GM21576 (cell line): ENCODE results near the gene GRAP2.

Source experiments
- ATAC-seq: cut with Tn5 transposase; IDR thresholded peaks from one replicate; pipeline ENCODE4 v1.9.1; 2021; ENCODE audit warnings: mild to moderate bottlenecking, moderate library complexity; ENCODE audit not compliant: unreplicated experiment

Gene GRAP2

DNA sequence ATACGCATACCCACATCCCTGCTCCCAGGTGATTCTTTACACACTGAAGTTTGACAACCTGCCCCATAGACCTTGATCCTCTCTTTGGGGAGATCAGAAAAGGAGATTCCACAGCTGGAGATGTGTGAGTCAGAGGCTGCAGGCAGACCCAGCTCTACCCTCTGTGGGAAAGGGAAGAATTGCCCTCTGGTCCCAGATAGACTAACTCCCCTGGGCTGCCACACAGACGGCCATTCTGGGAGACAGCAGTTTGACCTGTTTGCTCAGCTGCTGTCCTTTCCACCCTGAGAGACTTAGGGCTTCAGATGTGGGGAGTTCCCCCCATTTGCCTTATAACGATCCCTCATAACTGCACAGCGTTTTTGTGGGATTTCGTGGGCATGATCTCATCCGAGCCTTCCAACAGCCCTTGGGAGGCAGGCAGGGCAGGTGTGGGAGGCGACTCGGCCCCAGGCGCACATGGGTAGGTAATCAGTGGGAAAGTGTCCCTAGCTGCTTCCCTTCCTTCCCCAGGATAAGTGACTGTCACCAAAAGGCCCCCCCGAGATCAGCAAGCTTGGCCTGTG lies 107.9 kb downstream of the GRAP2 start:
- no peak for ATAC-seq

DNA sequence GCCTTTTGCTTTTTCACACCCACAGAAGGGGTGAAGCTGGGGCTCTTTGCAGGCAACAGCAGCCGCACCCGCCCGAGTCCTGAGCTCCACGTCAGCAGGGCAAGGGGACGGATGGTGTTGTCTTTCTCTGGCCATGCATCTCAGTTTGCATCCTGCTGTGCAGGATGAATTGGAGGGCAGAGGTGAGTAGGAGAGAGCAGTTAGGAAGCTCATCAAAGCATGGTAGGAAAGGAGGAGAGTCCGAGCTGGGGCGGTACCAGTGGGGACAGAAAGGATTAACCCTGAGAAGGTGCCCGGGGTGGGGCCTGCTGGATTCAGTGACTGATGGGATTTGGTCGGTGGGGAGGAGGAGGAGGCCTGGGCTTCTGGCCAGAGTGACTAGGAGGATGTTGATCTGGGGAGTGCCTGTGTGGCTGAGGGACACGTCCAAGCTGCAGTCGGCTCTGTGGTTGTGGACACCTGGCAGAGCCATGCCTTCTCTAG lies 108.4 kb downstream of the GRAP2 start:
- ATAC-seq: no peak

DNA sequence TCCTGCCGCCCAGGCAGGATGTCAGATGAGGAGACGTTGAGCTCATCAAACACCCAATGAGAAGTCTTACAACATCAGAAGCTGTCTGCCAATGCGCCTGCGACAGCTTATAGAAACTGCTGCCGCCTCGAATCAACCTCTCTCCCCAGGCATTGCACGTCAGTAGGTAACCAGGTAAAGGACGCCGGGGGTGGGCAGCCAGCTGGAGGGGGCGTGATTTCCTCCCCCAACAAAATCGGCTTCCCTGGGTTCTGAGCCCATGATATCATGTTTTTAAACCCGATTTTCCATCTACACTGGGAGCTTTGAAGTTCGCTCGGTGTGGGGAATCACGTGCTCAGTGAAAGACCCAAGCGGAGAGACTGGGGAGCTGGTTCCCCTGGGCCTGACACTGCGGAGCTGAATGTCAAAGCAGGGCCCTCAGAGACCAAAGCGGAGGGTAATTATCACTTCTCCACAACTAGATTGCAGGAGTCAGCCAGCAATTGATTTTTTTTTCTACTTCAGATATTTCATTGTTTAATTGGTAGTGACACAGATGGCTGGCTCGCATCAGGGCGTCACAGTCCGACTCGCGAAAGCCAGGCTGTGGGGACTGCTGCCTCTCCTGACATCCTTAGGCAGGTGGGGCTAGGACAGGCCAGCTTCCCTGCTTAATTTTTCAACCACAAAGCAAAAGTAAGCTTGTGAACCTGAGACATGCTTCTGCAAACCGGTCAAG lies 109.2 kb downstream of the GRAP2 start:
- ATAC-seq: no peak

DNA sequence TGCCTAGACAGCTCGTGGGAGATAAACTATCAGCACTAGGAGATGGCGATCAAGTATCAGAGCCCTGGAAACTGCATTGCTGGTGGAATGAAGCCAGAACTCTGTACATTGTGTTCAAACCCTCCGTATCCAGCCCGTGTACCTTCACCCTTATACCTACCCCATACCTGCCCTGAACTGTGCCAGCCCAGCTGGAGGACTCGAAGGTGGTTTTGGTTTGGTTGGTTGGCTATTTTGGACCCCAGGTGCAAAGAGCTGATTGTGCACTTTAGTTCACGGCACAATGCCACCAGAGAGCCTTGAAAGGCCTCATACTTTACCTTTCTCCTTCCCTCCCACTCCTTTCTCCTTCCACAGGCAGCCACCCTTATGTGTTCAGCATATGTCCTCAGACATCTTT lies 109.9 kb downstream of the GRAP2 start:
- ATAC-seq: no peak

DNA sequence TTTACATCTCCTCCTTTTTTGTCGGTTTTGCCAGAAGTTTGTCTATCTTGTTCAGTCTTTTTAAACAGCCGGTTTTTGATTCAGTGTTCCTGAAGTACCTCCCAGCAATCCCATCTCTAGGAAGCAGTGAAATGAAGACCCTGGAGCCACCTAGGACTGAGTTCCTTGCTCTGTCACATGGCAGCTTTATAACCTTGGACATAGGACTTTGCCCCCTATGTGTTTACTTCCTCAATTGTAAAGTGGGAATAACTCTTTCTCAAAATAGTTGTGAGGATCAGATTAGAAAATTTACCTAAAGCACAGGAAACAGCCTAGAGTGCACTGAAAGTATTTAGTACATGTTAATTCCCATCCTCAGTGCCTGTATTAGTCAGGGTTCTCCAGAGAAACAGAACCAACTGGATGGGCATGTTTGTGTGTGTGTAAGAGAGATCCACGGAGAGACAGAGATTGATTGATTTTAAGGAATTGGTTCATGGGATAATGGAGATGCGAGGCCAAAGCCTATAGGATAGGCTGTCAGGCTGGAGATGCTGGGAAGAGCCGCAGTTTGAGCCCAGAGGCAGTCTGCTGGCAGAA lies 113.9 kb downstream of the GRAP2 start:
- no peak for ATAC-seq

DNA sequence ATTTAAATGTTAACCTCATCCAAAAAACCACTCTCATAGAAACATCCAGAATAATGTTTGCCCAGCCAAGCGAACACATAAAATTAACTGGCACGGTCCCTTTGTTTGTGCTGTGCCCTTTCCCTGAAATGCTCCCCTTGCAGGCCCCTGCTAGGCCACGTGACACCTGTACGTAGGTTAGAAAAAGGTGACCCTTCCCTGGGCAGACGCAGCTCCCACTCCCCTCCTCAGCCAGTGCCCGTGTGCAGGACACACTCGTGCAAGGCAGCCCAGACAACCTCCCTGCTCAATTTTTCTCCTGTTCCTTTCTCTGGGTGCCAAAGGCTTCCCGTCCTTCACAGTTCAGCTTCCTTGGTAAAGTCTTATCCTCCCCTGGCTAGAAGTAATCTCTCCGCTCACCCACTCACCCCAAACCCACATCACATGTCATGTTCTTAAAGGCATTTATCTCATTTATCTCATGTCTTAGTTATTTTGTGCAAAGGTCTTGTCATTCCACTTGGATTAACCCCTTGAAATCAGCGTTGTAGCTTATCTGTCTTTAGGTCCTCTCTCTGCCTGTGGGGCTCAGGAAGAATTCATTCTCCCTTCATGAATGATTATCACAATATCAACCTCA lies 114.6 kb downstream of the GRAP2 start:
- no peak for ATAC-seq

DNA sequence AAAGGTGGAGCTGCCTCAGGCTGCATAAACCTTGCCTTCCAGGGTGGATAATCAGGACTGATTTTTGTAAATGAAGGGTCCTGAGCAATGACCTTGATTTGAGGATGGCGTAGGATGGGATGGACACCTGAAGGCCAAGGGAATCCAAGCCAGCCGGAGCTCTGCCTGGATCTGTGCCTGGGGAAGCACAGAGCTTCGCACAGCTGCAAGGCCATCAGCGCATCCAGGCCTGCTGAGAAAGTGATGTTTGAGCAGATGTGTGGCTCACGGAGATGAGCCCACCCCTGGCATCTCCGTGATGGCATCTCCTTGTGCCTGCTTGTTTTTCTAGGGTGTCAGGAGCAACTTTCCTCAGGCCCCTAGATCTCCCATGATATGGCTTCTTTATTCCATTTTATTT lies 117.2 kb downstream of the GRAP2 start:
- ATAC-seq: no peak

DNA sequence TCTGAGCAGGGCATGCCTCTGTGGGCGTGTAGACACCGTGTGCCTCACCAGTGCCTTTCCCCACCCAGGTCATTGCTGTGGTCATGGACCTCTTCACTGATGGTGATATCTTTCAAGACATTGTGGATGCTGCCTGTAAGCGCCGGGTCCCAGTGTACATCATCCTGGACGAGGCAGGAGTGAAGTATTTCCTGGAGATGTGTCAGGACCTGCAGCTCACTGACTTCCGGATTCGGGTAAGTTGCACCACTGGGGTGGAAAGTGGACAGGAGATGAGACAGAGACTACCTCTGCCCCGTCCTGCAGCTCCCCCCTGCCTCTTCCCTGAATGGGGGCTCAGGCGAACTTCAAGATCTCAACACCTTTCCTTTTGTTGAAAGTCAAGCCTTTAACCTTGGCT lies 118.2 kb downstream of the GRAP2 start:
- ATAC-seq: no peak

DNA sequence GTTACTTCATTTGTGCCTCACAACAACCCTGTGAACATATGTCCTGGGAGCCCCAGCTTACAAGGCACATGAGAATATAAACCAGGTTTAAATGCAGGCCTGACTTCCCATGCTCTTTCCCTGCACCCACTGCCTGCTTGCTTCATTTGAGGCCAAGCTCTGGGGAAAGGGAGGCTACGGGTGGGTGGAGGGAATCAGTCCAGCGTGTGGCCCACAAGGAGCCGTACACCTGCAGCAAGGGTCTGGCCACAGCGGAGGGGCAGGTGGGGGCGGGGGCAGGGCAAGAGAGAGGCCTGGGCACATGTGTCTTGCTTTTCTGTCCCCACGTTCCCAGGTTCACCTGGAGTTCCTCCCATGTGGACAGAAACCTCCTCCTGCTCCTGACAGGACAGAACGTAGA lies 120.1 kb downstream of the GRAP2 start:
- no peak for ATAC-seq

DNA sequence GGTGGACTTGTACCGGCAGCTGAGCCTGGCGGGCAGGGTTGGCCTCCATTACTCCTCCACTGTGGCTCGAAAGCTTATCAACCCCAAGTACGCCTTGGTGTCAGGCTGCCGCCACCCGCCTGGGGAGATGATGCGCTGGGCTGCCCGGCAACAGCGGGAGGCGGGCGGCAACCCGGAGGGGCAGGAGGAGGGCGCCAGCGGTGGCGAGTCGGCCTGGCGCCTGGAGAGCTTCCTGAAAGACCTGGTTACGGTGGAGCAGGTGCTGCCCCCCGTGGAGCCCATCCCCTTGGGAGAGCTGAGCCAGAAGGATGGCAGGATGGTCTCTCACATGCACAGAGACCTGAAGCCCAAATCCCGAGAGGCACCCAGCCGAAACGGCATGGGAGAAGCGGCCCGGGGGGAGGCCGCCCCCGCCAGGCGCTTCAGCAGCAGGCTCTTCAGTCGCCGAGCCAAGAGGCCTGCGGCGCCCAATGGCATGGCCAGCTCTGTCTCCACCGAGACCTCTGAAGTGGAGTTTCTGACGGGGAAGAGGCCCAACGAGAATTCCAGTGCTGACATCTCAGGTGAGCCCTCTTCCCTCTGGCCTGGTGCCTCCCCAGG lies 120.6 kb downstream of the GRAP2 start:
- ATAC-seq: no peak

DNA sequence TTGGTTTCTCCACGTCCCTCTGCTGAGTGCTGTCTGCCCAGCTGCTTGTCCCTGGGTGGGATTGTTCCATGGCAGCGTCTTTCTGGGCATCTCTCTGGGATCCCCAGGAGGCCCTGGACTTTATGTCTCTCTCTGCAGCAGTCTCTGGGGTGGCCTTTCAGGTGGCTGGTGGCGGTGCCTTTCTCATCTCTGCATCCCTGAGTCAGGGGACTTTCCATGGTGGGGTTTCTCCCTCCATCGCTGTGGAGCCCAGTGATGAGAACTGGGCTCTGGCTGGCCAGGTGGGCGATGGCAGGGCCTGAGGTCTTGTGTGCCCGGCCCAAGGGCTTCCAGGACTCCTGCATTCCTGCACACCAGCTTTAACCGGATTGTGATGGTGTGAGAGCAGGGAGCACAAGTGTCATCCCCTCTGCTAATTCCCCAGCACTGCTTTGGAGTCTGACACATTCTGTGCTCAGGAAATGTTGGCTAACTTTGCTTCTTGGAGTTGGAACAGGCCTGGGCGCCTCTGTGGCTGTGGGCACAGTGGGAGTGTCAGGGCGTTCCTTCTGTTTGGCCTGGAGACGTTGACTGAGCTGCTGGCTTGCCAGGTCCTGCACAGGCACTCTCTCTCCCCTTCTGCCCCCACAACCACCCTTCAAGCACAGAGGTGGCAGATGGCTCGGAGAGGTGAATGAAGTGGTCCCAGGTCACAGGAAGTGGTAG lies 121.8 kb downstream of the GRAP2 start:
- no peak for ATAC-seq
